Measurements from ENCODE around the gene SFXN3.

GRCh38 chr10:101050208-101051069 lies 19.4 kb downstream of the SFXN3 start:
- TF ChIP-seq CTCF (IDR thresholded peaks at IDR 0.05) (peak; percentile 71 to 97 (median 82)), POLR2A (IDR thresholded peaks at IDR 0.05) (no peak)

All from upper lobe of left lung (tissue), 4 donors.